A673 (cell line): Measurements from ENCODE around the gene FAM3C. TPM values are rescaled to one million over a fixed set of nuclear protein-coding genes. Genes with fewer than 3 reads are reported as not detected.

ENCODE experiments used
- BruUV-seq: library from RNA; stranded (reverse); fragments of 400-500 nt; replicated peaks from 2 replicates; lab custom pipeline; 2021; lab: Mats Ljungman, UMichigan
- CTCF ChIA-PET: fragments of 300-600 bp; sonication (Branson Sonifier 250); formaldehyde crosslinking; loops from one replicate; lab custom pipeline; 2022; ENCODE audit warnings: antibody characterized with exemption; lab: Charles Lee
- POLR2A ChIA-PET: fragments of 300-600 bp; sonication (Branson Sonifier 250); formaldehyde crosslinking; loops from one replicate; lab custom pipeline; 2022; ENCODE audit warnings: antibody characterized with exemption; ENCODE audit not compliant: low non-redundant PET; lab: Charles Lee
- DNase-seq: peaks from one replicate; pipeline ENCODE4 v3.0.0-alpha.2; 2015; ENCODE audit warnings: low spot score
- H3K27ac ChIP-seq: fragments of 200-600 bp; sonication (generic); 2 replicates; pipeline ENCODE4 v1.5.1; 2016; ENCODE audit warnings: mixed run types, low read depth, mild to moderate bottlenecking, mixed read lengths, antibody characterized with exemption, low read length; ENCODE audit not compliant: poor library complexity, severe bottlenecking
- H3K27me3 ChIP-seq: fragments of 200-600 bp; sonication (generic); replicated peaks from 2 replicates; pipeline ENCODE4 v1.6.1; 2017; ENCODE audit warnings: mixed run types, low read depth, mild to moderate bottlenecking, mixed read lengths, antibody characterized with exemption, low read length; ENCODE audit not compliant: insufficient read depth, poor library complexity
- H3K36me3 ChIP-seq: fragments of 200-600 bp; sonication (generic); 2 replicates; pipeline ENCODE4 v1.6.1; 2016; ENCODE audit warnings: mixed run types, mild to moderate bottlenecking, mixed read lengths, antibody characterized with exemption, low read length; ENCODE audit not compliant: insufficient read depth, poor library complexity, severe bottlenecking
- H3K4me1 ChIP-seq: fragments of 200-600 bp; sonication (generic); 2 replicates; pipeline ENCODE4 v1.6.1; 2017; ENCODE audit warnings: mixed run types, mild to moderate bottlenecking, mixed read lengths, antibody characterized with exemption, low read length; ENCODE audit not compliant: insufficient read depth, poor library complexity, severe bottlenecking
- H3K4me3 ChIP-seq: fragments of 200-600 bp; sonication (generic); 2 replicates; pipeline ENCODE4 v1.5.1; 2016; ENCODE audit warnings: low read depth, mixed run types, mild to moderate bottlenecking, mixed read lengths, low read length; ENCODE audit not compliant: poor library complexity, severe bottlenecking
- H3K9me3 ChIP-seq: fragments of 200-600 bp; sonication (generic); 2 replicates; pipeline ENCODE4 v1.6.1; 2016; ENCODE audit warnings: mixed run types, low read depth, mild to moderate bottlenecking, mixed read lengths, antibody characterized with exemption, low read length; ENCODE audit not compliant: poor library complexity, severe bottlenecking
- EZH2 ChIP-seq: fragments of 200-600 bp; sonication (generic); IDR thresholded peaks from 2 replicates; pipeline ENCODE4 v1.6.1; 2017; ENCODE audit warnings: borderline replicate concordance, low read depth, mild to moderate bottlenecking, mixed read lengths, antibody characterized with exemption, low read length; ENCODE audit not compliant: poor library complexity, severe bottlenecking
- intact Hi-C: fragments of 100-400 bp; cut with micrococcal nuclease; formaldehyde crosslinking; loops from one replicate; pipeline ENCODE4 v1.10.0; 2022; ENCODE audit not compliant: unreplicated experiment
- total RNA-seq: library from RNA; stranded (reverse); gene quantifications from 2 replicates; pipeline ENCODE4 v1.2.3, GENCODE V29; 2021
- TF ChIP-seq, protein P1 (sequence below): fragments of 300-800, 200-600 bp; sonication (generic); conservative IDR thresholded peaks from 2 replicates; pipeline ENCODE4 v1.5.1; 2017; ENCODE audit warnings: low read depth, mild to moderate bottlenecking, antibody characterized with exemption, low read length, moderate library complexity, mixed read lengths

The FAM3C gene
- total RNA-seq, 1 experiment from 2014 or later, result 33.0 TPM

DNA sequence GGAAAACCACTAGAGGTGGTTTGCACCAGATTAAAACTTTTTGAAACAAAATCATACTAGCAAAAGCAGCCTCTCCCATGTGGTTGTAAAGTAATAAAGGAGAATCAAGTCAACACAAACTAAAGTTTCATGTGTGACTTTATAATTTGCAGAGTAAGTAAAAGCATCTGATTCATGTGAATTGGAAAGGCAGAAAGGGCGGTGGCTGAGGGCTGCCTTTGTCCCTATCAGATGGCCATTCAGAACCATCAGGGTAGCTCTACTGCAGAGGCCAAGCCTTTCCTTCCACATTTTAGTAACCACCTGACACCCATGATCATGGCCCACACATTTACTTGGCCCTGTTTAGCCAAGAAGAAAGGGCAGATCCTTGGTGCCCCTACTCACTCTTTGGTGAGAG is 51.6 kb downstream of the FAM3C start:
- ChIA-PET POLR2A (no interaction called here), CTCF (no interaction called here)
- H3K36me3 ChIP-seq, result no peaks in the 10 kb centered on the region
- peaks cover 9% of the 10 kb centered on the region for H3K4me1 ChIP-seq
- BruUV-seq, result no TSS peak
- intact Hi-C loops, result no loop called here
- no peaks in the 10 kb centered on the region for H3K27me3 ChIP-seq
- no peak for DNase-seq
- no peak for TF ChIP-seq EZH2
- TF ChIP-seq, protein P1, sequence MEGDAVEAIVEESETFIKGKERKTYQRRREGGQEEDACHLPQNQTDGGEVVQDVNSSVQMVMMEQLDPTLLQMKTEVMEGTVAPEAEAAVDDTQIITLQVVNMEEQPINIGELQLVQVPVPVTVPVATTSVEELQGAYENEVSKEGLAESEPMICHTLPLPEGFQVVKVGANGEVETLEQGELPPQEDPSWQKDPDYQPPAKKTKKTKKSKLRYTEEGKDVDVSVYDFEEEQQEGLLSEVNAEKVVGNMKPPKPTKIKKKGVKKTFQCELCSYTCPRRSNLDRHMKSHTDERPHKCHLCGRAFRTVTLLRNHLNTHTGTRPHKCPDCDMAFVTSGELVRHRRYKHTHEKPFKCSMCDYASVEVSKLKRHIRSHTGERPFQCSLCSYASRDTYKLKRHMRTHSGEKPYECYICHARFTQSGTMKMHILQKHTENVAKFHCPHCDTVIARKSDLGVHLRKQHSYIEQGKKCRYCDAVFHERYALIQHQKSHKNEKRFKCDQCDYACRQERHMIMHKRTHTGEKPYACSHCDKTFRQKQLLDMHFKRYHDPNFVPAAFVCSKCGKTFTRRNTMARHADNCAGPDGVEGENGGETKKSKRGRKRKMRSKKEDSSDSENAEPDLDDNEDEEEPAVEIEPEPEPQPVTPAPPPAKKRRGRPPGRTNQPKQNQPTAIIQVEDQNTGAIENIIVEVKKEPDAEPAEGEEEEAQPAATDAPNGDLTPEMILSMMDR, result no peak
- H3K4me3 ChIP-seq, result no peak overlapping the region
- H3K9me3 ChIP-seq, result no peaks in the 10 kb centered on the region
- no peak overlapping the region for H3K27ac ChIP-seq

DNA sequence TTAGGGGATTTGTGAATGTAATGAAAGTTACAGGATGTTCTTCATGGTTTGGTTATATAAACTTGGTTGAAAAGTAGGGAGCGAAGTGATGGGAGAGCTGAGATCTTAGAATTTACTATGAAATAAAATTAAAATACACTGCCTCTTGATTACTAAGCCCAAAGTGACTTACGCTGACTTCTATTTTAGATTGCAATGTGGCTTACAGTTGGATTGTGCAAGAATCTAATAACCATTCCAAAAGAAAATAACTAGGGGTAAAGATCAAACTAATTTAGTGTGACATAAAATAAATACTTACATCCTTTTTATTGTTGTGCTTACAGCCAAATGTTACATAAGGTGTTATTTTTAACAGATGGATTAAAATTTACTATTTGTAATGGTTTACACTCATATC is 52.0 kb downstream of the FAM3C start:
- ChIA-PET CTCF (no interaction called here), POLR2A (no interaction called here)
- no peaks in the 10 kb centered on the region for H3K36me3 ChIP-seq
- no peak for DNase-seq
- no peak overlapping the region for H3K4me3 ChIP-seq
- peaks cover 9% of the 10 kb centered on the region for H3K4me1 ChIP-seq
- TF ChIP-seq EZH2, result no peak
- TF ChIP-seq, protein P1, result no peak
- H3K27ac ChIP-seq, result no peak overlapping the region
- no peaks in the 10 kb centered on the region for H3K9me3 ChIP-seq
- intact Hi-C loops, result no loop called here
- no TSS peak for BruUV-seq
- H3K27me3 ChIP-seq, result no peaks in the 10 kb centered on the region

DNA sequence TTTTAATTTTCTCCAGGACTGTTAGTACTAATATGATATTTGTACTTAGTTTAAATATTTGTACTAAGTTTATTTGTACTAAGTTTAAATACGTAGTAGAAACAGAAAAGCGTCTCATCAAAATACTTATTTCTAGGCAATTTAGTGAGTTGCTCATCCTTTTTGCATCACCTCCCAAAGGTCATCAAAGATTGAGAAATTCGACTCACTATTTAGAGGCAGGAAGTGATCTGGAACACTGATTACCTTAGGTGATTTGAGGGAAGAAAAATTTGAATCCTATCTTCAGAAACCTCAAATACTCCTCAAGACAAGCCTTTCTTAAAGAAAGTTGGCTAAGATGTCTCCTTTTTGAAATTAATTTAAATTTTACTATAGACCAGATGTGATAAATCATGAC is 52.8 kb downstream of the FAM3C start:
- no peaks in the 10 kb centered on the region for H3K36me3 ChIP-seq
- peaks cover 9% of the 10 kb centered on the region for H3K4me1 ChIP-seq
- no peak overlapping the region for H3K4me3 ChIP-seq
- intact Hi-C loops, result no loop called here
- ChIA-PET CTCF (no interaction called here), POLR2A (no interaction called here)
- H3K27me3 ChIP-seq, result no peaks in the 10 kb centered on the region
- BruUV-seq, result no TSS peak
- no peaks in the 10 kb centered on the region for H3K9me3 ChIP-seq
- TF ChIP-seq, protein P1, result no peak
- no peak for TF ChIP-seq EZH2
- H3K27ac ChIP-seq, result no peak overlapping the region
- no peak for DNase-seq
